HG02678 (cell line): ENCODE data around the gene JAM2.
A peak's percentile ranks its signal among the peaks of the same experiment; 100 is the strongest.
"Not testable (repeated sequence)": the region's sequence is repeated elsewhere in the genome, so short reads cannot be mapped to it uniquely, and the experiment has no call there.

Source experiments
- ATAC-seq: cut with Tn5 transposase; IDR thresholded peaks from one replicate; pipeline ENCODE4 v1.9.1; 2021; ENCODE audit warnings: mild to moderate bottlenecking, moderate library complexity; ENCODE audit not compliant: unreplicated experiment

Gene JAM2

GRCh38 chr21:25638660-25639550 lies at the start of gene JAM2:
Gene JAM2 (plus strand): TSS chr21:25639258. CDS start chr21:25639822, 564 bp downstream.
- peak; percentile 45 for ATAC-seq

- ATAC-seq = no peak
Observed at GRCh38 chr21:25589887-25590286, 49.2 kb upstream of the JAM2 start.

- ATAC-seq = peak; percentile 97
Observed at GRCh38 chr21:25607151-25608043, 31.7 kb upstream of the JAM2 start, which contains the start of gene MRPL39. Gene MRPL39 (minus strand): TSS chr21:25607481. CDS start chr21:25607475, 6 bp downstream.

GRCh38 chr21:25608044-25608737 lies 30.9 kb upstream of the JAM2 start:
- ATAC-seq = peak; percentile 77

GRCh38 chr21:25614441-25614840 lies 24.6 kb upstream of the JAM2 start:
- ATAC-seq = no peak

- ATAC-seq = no peak
Observed at GRCh38 chr21:25615880-25616279, 23.2 kb upstream of the JAM2 start.

GRCh38 chr21:25619198-25619597 lies 19.9 kb upstream of the JAM2 start:
- no peak for ATAC-seq

- no peak for ATAC-seq
Observed at GRCh38 chr21:25624511-25624910, 14.5 kb upstream of the JAM2 start.

GRCh38 chr21:25625036-25625435 lies 14.0 kb upstream of the JAM2 start:
- ATAC-seq = no peak

GRCh38 chr21:25625776-25626555 lies 13.1 kb upstream of the JAM2 start:
- ATAC-seq = not testable (repeated sequence)

GRCh38 chr21:25626757-25627156 lies 12.3 kb upstream of the JAM2 start:
- ATAC-seq = no peak

GRCh38 chr21:25632296-25632695 lies 6.8 kb upstream of the JAM2 start:
- ATAC-seq = no peak

- ATAC-seq = no peak
Observed at GRCh38 chr21:25635310-25635709, 3.7 kb upstream of the JAM2 start.

- no peak for ATAC-seq
Observed at GRCh38 chr21:25636727-25637126, 2.3 kb upstream of the JAM2 start.

GRCh38 chr21:25637851-25638659 lies 1.0 kb upstream of the JAM2 start:
- no peak for ATAC-seq

- ATAC-seq = peak; percentile 75
Observed at GRCh38 chr21:25639551-25640201, 618 bp downstream of the JAM2 start.

- peak; percentile 29 for ATAC-seq
Observed at GRCh38 chr21:25640202-25640942, 1.3 kb downstream of the JAM2 start.

GRCh38 chr21:25640943-25641292 lies 1.9 kb downstream of the JAM2 start:
- no peak for ATAC-seq
